GM21447 (cell line): ENCODE data around the gene GALNT7.

Source experiments
- ATAC-seq: cut with Tn5 transposase; IDR thresholded peaks from one replicate; pipeline ENCODE4 v1.9.1; 2021; ENCODE audit not compliant: unreplicated experiment

Gene GALNT7

GRCh38 chr4:173334085-173334890, 165.7 kb downstream of the GALNT7 start, which contains the start of gene HMGB2:
Gene HMGB2 (minus strand): TSS chr4:173334358. CDS start chr4:173333649, 709 bp downstream.
- peak; percentile 85 for ATAC-seq

GRCh38 chr4:173334891-173335752, 166.5 kb downstream of the GALNT7 start:
- ATAC-seq = peak; percentile 38

GRCh38 chr4:173337463-173337862, 168.9 kb downstream of the GALNT7 start:
- ATAC-seq = no peak

GRCh38 chr4:173343832-173344397, 175.3 kb downstream of the GALNT7 start:
- ATAC-seq = no peak

GRCh38 chr4:173345648-173346047, 177.0 kb downstream of the GALNT7 start:
- ATAC-seq = no peak

- no peak for ATAC-seq
These were observed 177.5 kb downstream of the GALNT7 start for GRCh38 chr4:173346074-173346473.

- no peak for ATAC-seq
These were observed 178.9 kb downstream of the GALNT7 start for GRCh38 chr4:173347467-173347866.

- ATAC-seq = no peak
These were observed 189.3 kb downstream of the GALNT7 start for GRCh38 chr4:173357939-173358338.

- no peak for ATAC-seq
These were observed 192.1 kb downstream of the GALNT7 start for GRCh38 chr4:173360587-173361221.

GRCh38 chr4:173362666-173363065, 194.1 kb downstream of the GALNT7 start:
- no peak for ATAC-seq

- ATAC-seq = no peak
These were observed 196.9 kb downstream of the GALNT7 start for GRCh38 chr4:173365359-173365996.

- peak; percentile 13 for ATAC-seq
These were observed 198.7 kb downstream of the GALNT7 start for GRCh38 chr4:173367285-173367684.

- ATAC-seq = no peak
These were observed 199.3 kb downstream of the GALNT7 start for GRCh38 chr4:173367946-173368345.

GRCh38 chr4:173370130-173370476, 201.5 kb downstream of the GALNT7 start:
- ATAC-seq = peak; percentile 7

- ATAC-seq = peak; percentile 60
These were observed 202.1 kb downstream of the GALNT7 start, which contains the start of gene SAP30 for GRCh38 chr4:173370477-173371291. Gene SAP30 (plus strand): TSS chr4:173370954. CDS start chr4:173371183, 229 bp downstream.

GRCh38 chr4:173371292-173372192, 202.9 kb downstream of the GALNT7 start:
- peak; percentile 14 for ATAC-seq
